ENCODE results near the gene QSOX2. TPM values are rescaled to one million over a fixed set of nuclear protein-coding genes. Genes with fewer than 3 reads are reported as not detected.

QSOX2 gene
- total RNA-seq, 1 donor from 2014 or later = 23.6 TPM

DNA sequence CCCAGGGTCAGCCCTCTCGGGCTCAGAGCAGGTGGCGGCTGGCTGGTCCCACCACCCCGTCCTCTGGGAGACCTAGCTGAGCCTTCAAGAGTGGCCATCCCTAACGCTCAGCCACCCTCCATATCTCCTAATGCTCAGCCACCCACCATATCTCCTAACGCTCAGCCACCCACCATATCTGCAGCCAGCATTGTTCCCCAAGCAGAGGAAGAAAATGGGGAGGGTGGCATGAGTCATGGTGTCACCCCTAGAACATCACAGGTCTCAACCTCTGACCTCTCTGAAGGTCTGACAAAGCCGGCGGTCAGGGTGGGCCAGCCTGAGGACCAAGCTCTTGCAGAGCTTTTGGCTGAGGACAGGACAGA, 55.4 kb downstream of the QSOX2 start:
- Mint-ChIP-seq H3K4me1 (ENCODE audit: unreplicated experiment) (no peaks in the 10 kb centered on the region), H3K27me3 (peaks cover 55% of the 10 kb centered on the region), H3K9me3 (no peaks in the 10 kb centered on the region), H3K4me3 (no peak overlapping the region), H3K27ac (no peak overlapping the region), H3K36me3 (no peaks in the 10 kb centered on the region)
- TF ChIP-seq, protein P1, sequence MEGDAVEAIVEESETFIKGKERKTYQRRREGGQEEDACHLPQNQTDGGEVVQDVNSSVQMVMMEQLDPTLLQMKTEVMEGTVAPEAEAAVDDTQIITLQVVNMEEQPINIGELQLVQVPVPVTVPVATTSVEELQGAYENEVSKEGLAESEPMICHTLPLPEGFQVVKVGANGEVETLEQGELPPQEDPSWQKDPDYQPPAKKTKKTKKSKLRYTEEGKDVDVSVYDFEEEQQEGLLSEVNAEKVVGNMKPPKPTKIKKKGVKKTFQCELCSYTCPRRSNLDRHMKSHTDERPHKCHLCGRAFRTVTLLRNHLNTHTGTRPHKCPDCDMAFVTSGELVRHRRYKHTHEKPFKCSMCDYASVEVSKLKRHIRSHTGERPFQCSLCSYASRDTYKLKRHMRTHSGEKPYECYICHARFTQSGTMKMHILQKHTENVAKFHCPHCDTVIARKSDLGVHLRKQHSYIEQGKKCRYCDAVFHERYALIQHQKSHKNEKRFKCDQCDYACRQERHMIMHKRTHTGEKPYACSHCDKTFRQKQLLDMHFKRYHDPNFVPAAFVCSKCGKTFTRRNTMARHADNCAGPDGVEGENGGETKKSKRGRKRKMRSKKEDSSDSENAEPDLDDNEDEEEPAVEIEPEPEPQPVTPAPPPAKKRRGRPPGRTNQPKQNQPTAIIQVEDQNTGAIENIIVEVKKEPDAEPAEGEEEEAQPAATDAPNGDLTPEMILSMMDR (conservative IDR thresholded peaks at IDR 0.05) = no peak
- no peak for DNase-seq (ENCODE audit: extremely low spot score, unreplicated experiment)

- Mint-ChIP-seq H3K27ac (no peak overlapping the region), H3K4me1 (ENCODE audit: unreplicated experiment) (peaks cover 4% of the 10 kb centered on the region), H3K36me3 (no peaks in the 10 kb centered on the region), H3K27me3 (peaks cover 55% of the 10 kb centered on the region), H3K9me3 (no peaks in the 10 kb centered on the region), H3K4me3 (no peak overlapping the region)
- DNase-seq (ENCODE audit: extremely low spot score, unreplicated experiment) = no peak
- TF ChIP-seq, protein P1 (conservative IDR thresholded peaks at IDR 0.05) = no peak
These were observed 56.0 kb downstream of the QSOX2 start for GRCh38 chr9:136189394-136190236.

GRCh38 chr9:136187683-136188586, 57.7 kb downstream of the QSOX2 start:
- Mint-ChIP-seq H3K4me1 (ENCODE audit: unreplicated experiment) (peaks cover 6% of the 10 kb centered on the region), H3K27me3 (peaks cover 53% of the 10 kb centered on the region), H3K27ac (no peak overlapping the region), H3K36me3 (no peaks in the 10 kb centered on the region), H3K4me3 (no peak overlapping the region), H3K9me3 (no peaks in the 10 kb centered on the region)
- TF ChIP-seq, protein P1 (conservative IDR thresholded peaks at IDR 0.05) = no peak
- DNase-seq (ENCODE audit: extremely low spot score, unreplicated experiment) = no peak

DNA sequence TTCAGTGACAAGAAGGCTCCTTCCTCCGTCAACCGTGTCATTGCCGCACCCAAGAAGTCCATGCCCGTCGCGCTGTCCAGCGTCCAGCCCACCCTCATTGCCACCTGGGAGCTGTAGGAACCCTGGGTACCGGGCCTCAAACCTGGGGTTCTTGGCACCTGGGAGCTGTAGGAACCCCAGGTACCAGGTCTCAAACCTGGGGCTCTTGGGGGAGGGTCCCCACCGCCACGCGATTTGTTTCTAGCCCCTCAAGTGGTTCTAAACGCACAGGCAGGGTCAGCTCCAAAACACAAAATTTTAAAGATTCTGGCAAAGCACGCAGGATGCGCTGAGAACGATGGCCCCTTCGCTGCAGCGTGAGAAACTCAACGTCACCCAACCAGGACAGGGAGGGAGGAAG, 58.4 kb downstream of the QSOX2 start:
- no peak for DNase-seq (ENCODE audit: extremely low spot score, unreplicated experiment)
- Mint-ChIP-seq H3K36me3 (no peaks in the 10 kb centered on the region), H3K9me3 (no peaks in the 10 kb centered on the region), H3K4me1 (ENCODE audit: unreplicated experiment) (peaks cover 6% of the 10 kb centered on the region), H3K27ac (no peak overlapping the region), H3K4me3 (no peak overlapping the region), H3K27me3 (peaks cover 52% of the 10 kb centered on the region)
- TF ChIP-seq, protein P1 (conservative IDR thresholded peaks at IDR 0.05) = no peak

- Mint-ChIP-seq H3K9me3 (no peaks in the 10 kb centered on the region), H3K27me3 (peaks cover 47% of the 10 kb centered on the region), H3K4me3 (no peak overlapping the region), H3K27ac (no peak overlapping the region), H3K4me1 (ENCODE audit: unreplicated experiment) (peaks cover 6% of the 10 kb centered on the region), H3K36me3 (no peaks in the 10 kb centered on the region)
- no peak for DNase-seq (ENCODE audit: extremely low spot score, unreplicated experiment)
- TF ChIP-seq, protein P1 (conservative IDR thresholded peaks at IDR 0.05) = no peak
These were observed 59.2 kb downstream of the QSOX2 start for GRCh38 chr9:136186386-136186785.

All from type B pancreatic cell (in vitro differentiated cells).